GM18858 (cell line): Measurements from ENCODE around the gene EXOG.
"Not testable (repeated sequence)": the region's sequence is repeated elsewhere in the genome, so short reads cannot be mapped to it uniquely, and the experiment has no call there.

Experiments
- ATAC-seq: cut with Tn5 transposase; IDR thresholded peaks from one replicate; pipeline ENCODE4 v1.9.1; 2021; ENCODE audit not compliant: unreplicated experiment

Gene EXOG

DNA sequence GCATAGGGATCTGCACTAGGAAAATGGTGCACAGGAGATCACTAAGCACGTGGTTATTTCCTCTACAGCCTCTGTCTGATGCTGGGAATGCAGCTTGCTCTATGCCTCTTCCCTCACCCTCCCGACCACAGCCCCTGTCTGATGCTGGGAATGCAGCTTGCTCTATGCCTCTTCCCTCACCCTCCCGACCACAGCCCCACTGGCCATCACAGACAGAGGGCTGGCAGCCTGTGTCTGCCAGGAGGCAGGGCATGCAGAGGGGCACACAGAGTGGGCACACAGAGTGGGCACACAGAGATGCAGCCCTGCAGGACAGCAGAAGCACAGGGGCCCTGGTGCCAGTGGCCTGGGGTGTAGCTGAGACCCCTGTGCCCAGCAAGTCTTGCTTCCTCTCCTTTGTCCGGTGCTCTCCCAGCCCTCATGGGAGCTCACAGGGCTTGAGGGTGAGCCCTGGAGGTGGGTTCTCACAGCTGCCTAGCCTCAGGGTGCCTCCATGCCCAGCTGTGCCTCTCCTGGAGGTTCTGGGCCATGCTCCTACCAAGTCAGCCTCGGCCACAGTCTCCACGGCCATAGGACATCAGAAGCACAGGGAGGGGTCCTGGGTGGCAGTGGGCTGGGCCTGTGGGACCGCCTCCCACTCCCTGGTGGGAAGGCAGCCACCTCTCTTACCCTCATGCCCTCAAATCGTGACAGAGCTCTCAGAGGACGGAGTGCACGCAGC lies 65.8 kb downstream of the EXOG start:
- ATAC-seq = no peak

GRCh38 chr3:38562467-38562925 lies 66.4 kb downstream of the EXOG start:
- no peak for ATAC-seq

DNA sequence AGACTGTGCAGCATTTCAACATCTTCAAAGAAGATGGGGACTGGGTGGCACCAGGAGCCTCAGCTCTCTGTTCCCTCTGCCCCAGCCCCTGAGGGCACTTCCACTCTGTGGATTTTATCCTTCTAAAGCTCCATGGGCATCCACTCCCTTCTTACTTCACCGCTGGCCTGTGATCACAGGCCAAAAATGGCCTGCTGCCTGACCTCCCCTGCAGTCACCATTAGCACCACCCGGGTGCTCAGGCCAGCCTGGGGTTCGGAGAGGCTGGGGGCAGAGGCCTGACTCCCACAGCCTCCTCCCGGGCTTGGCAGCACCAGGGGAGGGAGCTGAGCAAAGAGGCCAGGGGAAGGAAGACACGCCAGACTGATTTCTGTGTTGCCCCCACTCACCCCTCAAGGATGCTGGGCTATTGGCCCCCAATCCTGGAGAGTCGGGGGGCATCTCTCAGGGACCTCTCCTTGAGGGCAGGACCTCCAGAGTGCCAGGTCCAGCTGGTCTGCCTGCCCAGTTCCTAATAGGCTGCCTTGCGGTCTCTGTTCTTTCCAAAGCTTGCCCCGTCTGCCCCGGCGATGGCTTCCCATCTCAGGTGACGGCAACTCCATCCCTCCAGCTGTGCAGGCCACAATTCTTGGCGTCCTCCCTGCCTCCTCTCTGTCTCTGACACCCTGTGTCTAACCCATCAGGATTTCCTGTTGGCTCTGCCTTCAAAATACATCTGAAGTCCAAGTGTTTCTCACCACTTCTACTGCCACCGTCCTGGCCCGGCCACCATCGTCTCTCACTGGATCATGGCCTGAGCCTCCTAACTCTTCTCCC lies 67.1 kb downstream of the EXOG start:
- ATAC-seq = no peak

- ATAC-seq = no peak
Measured at GRCh38 chr3:38563886-38564270, 67.7 kb downstream of the EXOG start.

- no peak for ATAC-seq
Measured at GRCh38 chr3:38564631-38565338, 68.6 kb downstream of the EXOG start.

GRCh38 chr3:38565339-38566214 lies 69.4 kb downstream of the EXOG start:
- no peak for ATAC-seq

GRCh38 chr3:38566215-38566528 lies 70.0 kb downstream of the EXOG start:
- ATAC-seq = no peak

- ATAC-seq = not testable (repeated sequence)
Measured at GRCh38 chr3:38566794-38567193, 70.7 kb downstream of the EXOG start.

GRCh38 chr3:38567498-38567897 lies 71.4 kb downstream of the EXOG start:
- no peak for ATAC-seq

GRCh38 chr3:38573111-38573510 lies 77.0 kb downstream of the EXOG start:
- no peak for ATAC-seq

DNA sequence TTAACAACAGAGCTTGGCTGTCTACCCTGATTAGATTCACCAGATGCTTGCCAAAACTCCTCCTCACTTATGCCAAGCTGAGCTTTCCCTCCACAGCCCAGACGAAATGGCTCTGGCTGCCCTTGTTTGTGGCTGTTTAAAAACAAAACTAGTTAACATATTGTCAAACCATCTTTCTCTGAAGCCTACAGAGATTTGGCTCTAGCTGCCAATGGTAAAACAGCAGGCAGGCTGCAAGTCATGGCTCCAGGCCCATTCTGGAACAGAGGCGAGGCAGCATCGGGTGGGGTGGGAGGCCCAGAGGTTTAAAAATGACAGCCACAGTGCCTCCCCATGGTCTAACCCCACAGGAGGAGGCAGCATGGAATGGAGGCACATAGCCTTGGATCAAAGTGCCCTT lies 77.4 kb downstream of the EXOG start:
- ATAC-seq = no peak

- ATAC-seq = no peak
Measured at GRCh38 chr3:38574411-38575278, 78.5 kb downstream of the EXOG start.

- no peak for ATAC-seq
Measured at GRCh38 chr3:38575279-38575843, 79.2 kb downstream of the EXOG start.
